SK-N-SH treated with all-trans-retinoic acid at 6 μM for 48 hours (cell line): ENCODE data around the gene CLMN.

Experiments used
- ARNTL ChIP-seq: fragments of 450-650 bp; formaldehyde crosslinking; IDR thresholded peaks from 2 replicates; pipeline ENCODE4 v1.5.0; 2020; ENCODE audit warnings: low read depth, mild to moderate bottlenecking, moderate library complexity, borderline replicate concordance
- RARB ChIP-seq: fragments of 250-450 bp; sonication (Bioruptor Pico); IDR thresholded peaks from 2 replicates; pipeline ENCODE4 v1.8.0; 2021; ENCODE audit warnings: mild to moderate bottlenecking, moderate library complexity
- SNAI2 ChIP-seq: fragments of 250-450 bp; sonication (Bioruptor Pico); IDR thresholded peaks from 2 replicates; pipeline ENCODE4 v1.5.0; 2020; ENCODE audit warnings: mild to moderate bottlenecking, moderate library complexity
- TCF4 ChIP-seq: fragments of 250-450 bp; sonication (Bioruptor Pico); IDR thresholded peaks from 2 replicates; pipeline ENCODE4 v1.8.0; 2021; ENCODE audit warnings: mild to moderate bottlenecking, moderate library complexity, borderline replicate concordance
- TOX ChIP-seq: fragments of 250-450 bp; sonication (Bioruptor Pico); IDR thresholded peaks from 2 replicates; pipeline ENCODE4 v1.8.0; 2021; ENCODE audit warnings: mild to moderate bottlenecking, moderate library complexity, borderline replicate concordance
- TF ChIP-seq, protein P1 (sequence below): fragments of 250-450 bp; sonication (Bioruptor Pico); IDR thresholded peaks from 2 replicates; pipeline ENCODE4 v1.8.0; 2020; ENCODE audit warnings: mild to moderate bottlenecking, moderate library complexity, borderline replicate concordance

DNA sequence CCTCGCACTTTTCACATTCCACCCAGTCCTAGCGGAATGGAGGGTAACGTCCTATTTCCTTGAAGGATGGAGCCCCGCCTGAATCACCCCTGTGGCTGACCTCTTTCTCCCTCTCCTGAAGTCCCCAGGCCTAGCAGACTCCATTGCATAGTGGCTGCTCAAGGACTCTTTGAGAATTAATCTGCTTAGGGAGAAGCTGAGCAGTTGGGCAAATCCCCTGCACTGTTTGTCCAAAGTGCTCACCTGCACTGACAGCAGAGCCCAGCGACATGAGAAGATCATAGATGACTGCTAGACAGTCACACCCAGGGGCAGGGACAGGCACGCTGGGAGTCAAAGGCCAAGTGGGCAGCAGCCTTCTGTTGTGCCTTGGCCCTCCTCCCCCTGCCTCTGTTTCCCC, 124.7 kb downstream of the CLMN start:
- no peak for TF ChIP-seq TCF4 (CRISPR knock-in tag)
- TF ChIP-seq, protein P1, sequence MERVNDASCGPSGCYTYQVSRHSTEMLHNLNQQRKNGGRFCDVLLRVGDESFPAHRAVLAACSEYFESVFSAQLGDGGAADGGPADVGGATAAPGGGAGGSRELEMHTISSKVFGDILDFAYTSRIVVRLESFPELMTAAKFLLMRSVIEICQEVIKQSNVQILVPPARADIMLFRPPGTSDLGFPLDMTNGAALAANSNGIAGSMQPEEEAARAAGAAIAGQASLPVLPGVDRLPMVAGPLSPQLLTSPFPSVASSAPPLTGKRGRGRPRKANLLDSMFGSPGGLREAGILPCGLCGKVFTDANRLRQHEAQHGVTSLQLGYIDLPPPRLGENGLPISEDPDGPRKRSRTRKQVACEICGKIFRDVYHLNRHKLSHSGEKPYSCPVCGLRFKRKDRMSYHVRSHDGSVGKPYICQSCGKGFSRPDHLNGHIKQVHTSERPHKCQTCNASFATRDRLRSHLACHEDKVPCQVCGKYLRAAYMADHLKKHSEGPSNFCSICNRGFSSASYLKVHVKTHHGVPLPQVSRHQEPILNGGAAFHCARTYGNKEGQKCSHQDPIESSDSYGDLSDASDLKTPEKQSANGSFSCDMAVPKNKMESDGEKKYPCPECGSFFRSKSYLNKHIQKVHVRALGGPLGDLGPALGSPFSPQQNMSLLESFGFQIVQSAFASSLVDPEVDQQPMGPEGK (CRISPR knock-in tag): no peak
- TF ChIP-seq SNAI2 (CRISPR knock-in tag): no peak
- no peak for TF ChIP-seq RARB (CRISPR knock-in tag)
- no peak for TF ChIP-seq ARNTL (CRISPR knock-in tag)
- no peak for TF ChIP-seq TOX (CRISPR knock-in tag)
